GM21786 (cell line): ENCODE data around the gene CES2.
A peak's percentile ranks its signal among the peaks of the same experiment; 100 is the strongest.
"Not testable (repeated sequence)": the region's sequence is repeated elsewhere in the genome, so short reads cannot be mapped to it uniquely, and the experiment has no call there.

ENCODE experiments used
- ATAC-seq: cut with Tn5 transposase; IDR thresholded peaks from one replicate; pipeline ENCODE4 v1.9.1; 2021; ENCODE audit not compliant: unreplicated experiment

Gene CES2

GRCh38 chr16:66974932-66975246 is 39.6 kb downstream of the CES2 start:
- ATAC-seq: not testable (repeated sequence)

- ATAC-seq: no peak
Observed at GRCh38 chr16:66975302-66975893, 40.1 kb downstream of the CES2 start.

- no peak for ATAC-seq
Observed at GRCh38 chr16:66976746-66977145, 41.4 kb downstream of the CES2 start.

DNA sequence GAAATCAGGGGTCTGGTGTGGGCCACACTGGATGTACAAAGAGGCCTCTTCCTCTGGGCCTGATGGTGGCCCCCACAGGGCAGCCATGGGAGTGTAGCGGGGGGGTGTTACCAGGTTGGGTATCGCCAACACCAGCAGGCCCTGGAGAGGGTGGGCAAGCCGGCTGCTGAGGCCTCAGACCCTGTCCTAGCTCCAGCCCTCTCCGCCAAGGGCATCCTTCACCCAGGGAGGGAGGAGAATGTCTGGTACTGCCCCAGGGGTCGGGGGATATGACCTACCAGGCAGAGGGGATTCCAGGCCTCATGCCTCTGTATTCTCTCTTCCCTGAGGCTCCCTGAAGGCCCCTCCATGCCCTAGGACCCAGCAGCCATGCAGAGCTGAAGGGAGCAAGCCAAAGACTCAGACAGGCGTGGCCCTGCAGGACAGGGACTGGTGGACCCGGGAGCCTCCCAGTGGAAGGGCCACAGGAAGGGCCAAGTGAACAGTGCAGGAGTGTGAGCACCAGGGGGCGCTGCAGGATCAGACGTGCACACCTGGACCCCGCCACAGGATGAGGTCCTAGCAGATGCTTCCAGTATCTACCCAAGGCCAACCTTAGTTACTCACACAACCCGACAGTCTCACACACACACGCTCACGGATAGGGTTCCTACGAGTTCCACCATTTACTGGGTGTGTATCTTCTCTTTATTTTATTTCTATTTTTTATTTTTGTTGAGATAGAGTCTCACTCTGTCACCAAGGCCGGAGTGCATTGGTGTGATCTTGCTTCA is 42.2 kb downstream of the CES2 start:
- peak; percentile 71 for ATAC-seq

DNA sequence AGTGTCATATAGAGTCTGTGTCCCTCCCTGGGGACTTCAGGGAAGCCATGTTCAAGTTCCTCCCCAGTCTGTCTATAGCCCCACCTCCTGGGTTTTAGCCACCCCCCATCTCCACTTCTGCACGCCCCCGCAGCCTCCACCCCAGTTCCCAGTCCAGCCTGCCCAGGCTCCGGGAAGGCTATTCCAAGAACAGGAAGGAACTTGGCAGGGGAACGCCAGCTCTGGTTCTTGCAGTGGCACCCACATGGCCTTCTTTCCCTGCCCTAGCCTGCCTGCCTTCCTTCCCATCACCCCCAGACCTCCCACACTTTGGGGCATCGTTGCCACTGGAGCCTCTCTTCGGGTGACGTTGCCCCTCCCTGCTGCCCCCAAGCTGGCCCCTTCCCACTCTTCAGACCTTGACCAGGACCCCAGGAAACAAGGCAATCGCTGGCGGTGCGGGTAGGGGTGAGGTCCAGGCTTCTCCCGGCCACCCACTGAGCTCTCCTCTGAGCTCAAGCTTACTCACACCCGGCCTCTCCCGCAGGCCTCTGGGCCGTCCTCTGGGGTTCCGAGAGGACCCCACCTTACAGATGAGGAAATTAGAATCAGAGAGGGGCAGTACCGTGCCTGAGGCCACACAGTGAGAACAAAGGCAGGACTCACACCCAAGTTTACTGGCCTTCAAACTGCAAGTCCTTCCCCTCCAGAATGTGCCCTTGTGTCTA is 43.8 kb downstream of the CES2 start:
- ATAC-seq: no peak

- no peak for ATAC-seq
Observed at GRCh38 chr16:66983033-66983432, 47.7 kb downstream of the CES2 start.

DNA sequence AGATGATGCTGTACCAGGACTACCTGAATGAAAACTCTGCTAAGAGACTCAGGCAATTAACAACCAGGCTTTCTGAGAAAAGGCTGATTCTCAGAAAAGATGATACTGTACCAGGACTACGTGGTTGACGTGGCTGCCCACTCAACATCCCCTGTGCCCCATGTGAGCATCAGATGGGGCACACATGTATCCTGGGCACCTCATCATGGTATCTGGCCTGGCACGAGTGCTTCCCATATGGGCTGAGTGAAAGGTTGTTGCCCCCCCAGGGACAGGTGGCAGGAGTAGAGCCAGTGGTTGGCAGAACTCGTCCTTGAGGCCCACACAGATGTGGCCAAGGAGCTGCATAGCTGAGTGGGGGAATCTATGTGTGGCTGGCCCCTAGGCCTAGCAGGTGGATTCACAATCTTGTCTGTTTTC is 49.6 kb downstream of the CES2 start:
- no peak for ATAC-seq

GRCh38 chr16:66986559-66986958 is 51.2 kb downstream of the CES2 start:
- no peak for ATAC-seq

DNA sequence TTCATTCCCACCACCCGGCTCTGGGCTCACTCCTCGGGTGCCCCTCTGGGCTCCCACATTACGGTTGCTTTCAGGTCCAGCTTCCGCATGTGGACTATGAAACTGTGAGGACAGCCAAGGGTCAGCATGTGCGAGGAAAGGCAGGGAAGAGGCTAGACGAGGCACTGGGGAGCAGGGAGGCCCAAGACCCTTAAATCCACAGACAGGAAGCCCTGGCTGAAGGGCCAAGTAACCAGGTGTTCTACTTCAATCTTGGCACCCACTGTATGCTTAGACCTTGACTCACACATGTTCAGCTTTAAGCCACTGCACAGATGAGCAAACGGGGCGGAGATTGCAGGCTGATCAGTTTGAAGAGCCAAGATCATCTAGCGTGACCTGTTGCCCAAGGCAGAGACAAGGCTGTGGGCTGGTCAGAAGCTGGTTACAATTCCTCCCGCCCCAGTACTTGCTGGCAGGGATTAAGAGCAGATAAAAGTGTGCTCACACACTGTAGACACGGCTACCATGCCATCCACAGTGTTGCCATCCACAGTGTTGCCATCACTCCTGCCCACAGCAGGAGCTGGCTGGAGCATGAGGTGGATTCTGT is 53.0 kb downstream of the CES2 start, which contains the start of gene CES4A:
CES4A (plus strand) TSS at position 393 of the 592 bp plus-strand sequence; CDS start at position 577, 184 bp downstream.
- ATAC-seq: no peak

GRCh38 chr16:66991545-66992077 is 56.3 kb downstream of the CES2 start:
- no peak for ATAC-seq

- not testable (repeated sequence) for ATAC-seq
Observed at GRCh38 chr16:66993558-66993957, 58.2 kb downstream of the CES2 start.
